HEK293 (cell line): ENCODE measurements around the gene BLOC1S3.

Experiments
- CTCF ChIP-seq: fragments of 450-650 bp; formaldehyde crosslinking; IDR thresholded peaks from 2 replicates; pipeline ENCODE4 v1.5.1; 2016; ENCODE audit warnings: missing biosample characterization, missing genetic modification characterization
- GLI2 ChIP-seq: fragments of 450-650 bp; formaldehyde crosslinking; IDR thresholded peaks from 2 replicates; pipeline ENCODE4; 2017; ENCODE audit warnings: missing biosample characterization, missing genetic modification characterization, low read depth, borderline replicate concordance
- SP2 ChIP-seq: fragments of 450-650 bp; formaldehyde crosslinking; IDR thresholded peaks from 2 replicates; pipeline ENCODE4 v1.5.1; 2016; ENCODE audit warnings: missing biosample characterization, missing genetic modification characterization
- ZBTB1 ChIP-seq: fragments of 450-650 bp; formaldehyde crosslinking; IDR thresholded peaks from 2 replicates; pipeline ENCODE4 v1.5.1; 2016; ENCODE audit warnings: missing biosample characterization, missing genetic modification characterization
- ZBTB8A ChIP-seq: fragments of 450-650 bp; formaldehyde crosslinking; IDR thresholded peaks from 2 replicates; pipeline ENCODE4 v1.5.1; 2016; ENCODE audit warnings: missing biosample characterization, missing genetic modification characterization
- ZNF48 ChIP-seq: fragments of 450-650 bp; formaldehyde crosslinking; IDR thresholded peaks from 2 replicates; pipeline ENCODE4 v1.5.1; 2016; ENCODE audit warnings: missing biosample characterization, missing genetic modification characterization
- ZNF670 ChIP-seq: fragments of 450-650 bp; formaldehyde crosslinking; IDR thresholded peaks from 2 replicates; pipeline ENCODE4 v1.5.1; 2016; ENCODE audit warnings: missing biosample characterization, missing genetic modification characterization, low read depth
- ZNF777 ChIP-seq: fragments of 450-650 bp; formaldehyde crosslinking; IDR thresholded peaks from 2 replicates; pipeline ENCODE4 v1.5.1; 2017; ENCODE audit warnings: missing biosample characterization, missing genetic modification characterization, borderline replicate concordance
- ZSCAN30 ChIP-seq: fragments of 450-650 bp; IDR thresholded peaks from 2 replicates; pipeline ENCODE4 v1.5.1; 2018; ENCODE audit warnings: missing biosample characterization, mild to moderate bottlenecking, missing genetic modification characterization, moderate library complexity

- no peak for TF ChIP-seq ZNF48 (tag by site-specific recombination)
- no peak for TF ChIP-seq ZBTB8A (tag by site-specific recombination)
- no peak for TF ChIP-seq CTCF (tag by site-specific recombination)
- no peak for TF ChIP-seq ZNF670 (tag by site-specific recombination)
- TF ChIP-seq ZNF777 (tag by site-specific recombination): no peak
- no peak for TF ChIP-seq ZBTB1 (tag by site-specific recombination)
- no peak for TF ChIP-seq ZSCAN30 (tag by site-specific recombination)
- TF ChIP-seq SP2: no peak
- no peak for TF ChIP-seq GLI2 (tag by site-specific recombination)
Measured at GRCh38 chr19:45205810-45206209, 27.2 kb downstream of the BLOC1S3 start.
